ENCODE results near the gene PPP1R3G. TPM values are rescaled to one million over a fixed set of nuclear protein-coding genes. Genes with fewer than 3 reads are reported as not detected.
A peak's percentile ranks its signal among the peaks of the same experiment; 100 is the strongest.

The PPP1R3G gene
- total RNA-seq, 2 donors from 2014 or later, result 1.5 to 1.7 TPM

GRCh38 chr6:5126214-5126613 is 41.1 kb downstream of the PPP1R3G start:
- H3K27ac ChIP-seq, result no peak overlapping the region
- no peak overlapping the region for H3K4me3 ChIP-seq
- no peaks in the 10 kb centered on the region for H3K4me1 ChIP-seq (replicated peaks)
- TF ChIP-seq CTCF (IDR thresholded peaks at IDR 0.05), result no peak
- no peak for TF ChIP-seq POLR2A (IDR thresholded peaks at IDR 0.05)
- TF ChIP-seq POLR2AphosphoS5 (IDR thresholded peaks at IDR 0.05), result no peak
- WGBS, result 47% methylated on average over 4 of the region's 4 CpGs
- H3K36me3 ChIP-seq, result no peaks in the 10 kb centered on the region
- H3K9me3 ChIP-seq, result no peaks in the 10 kb centered on the region
- DNase-seq (ENCODE audit: low spot score), result no peak
- no peaks in the 10 kb centered on the region for H3K27me3 ChIP-seq (replicated peaks; ENCODE audit: insufficient read depth)
- intact Hi-C loops (cut with DNase I), result no loop called here

- H3K9me3 ChIP-seq, result no peaks in the 10 kb centered on the region
- 82% methylated on average over 8 of the region's 8 CpGs for WGBS
- H3K27ac ChIP-seq, result no peak overlapping the region
- H3K4me3 ChIP-seq, result no peak overlapping the region
- no peaks in the 10 kb centered on the region for H3K4me1 ChIP-seq (replicated peaks)
- H3K27me3 ChIP-seq (replicated peaks; ENCODE audit: insufficient read depth), result no peaks in the 10 kb centered on the region
- no peak for DNase-seq (ENCODE audit: low spot score)
- TF ChIP-seq POLR2A (IDR thresholded peaks at IDR 0.05), result no peak
- no peak for TF ChIP-seq POLR2AphosphoS5 (IDR thresholded peaks at IDR 0.05)
- TF ChIP-seq CTCF (IDR thresholded peaks at IDR 0.05), result no peak
- intact Hi-C loops (cut with DNase I), result no loop called here
- no peaks in the 10 kb centered on the region for H3K36me3 ChIP-seq
These were observed 42.1 kb downstream of the PPP1R3G start for GRCh38 chr6:5127106-5127687.

- no peak for DNase-seq (ENCODE audit: low spot score)
- no peaks in the 10 kb centered on the region for H3K36me3 ChIP-seq
- no peaks in the 10 kb centered on the region for H3K27me3 ChIP-seq (replicated peaks; ENCODE audit: insufficient read depth)
- H3K4me1 ChIP-seq (replicated peaks), result no peaks in the 10 kb centered on the region
- H3K4me3 ChIP-seq, result no peak overlapping the region
- H3K27ac ChIP-seq, result no peak overlapping the region
- H3K9me3 ChIP-seq, result no peaks in the 10 kb centered on the region
- intact Hi-C loops (cut with DNase I), result no loop called here
- 92% methylated on average over 4 of the region's 4 CpGs for WGBS
- no peak for TF ChIP-seq CTCF (IDR thresholded peaks at IDR 0.05)
- no peak for TF ChIP-seq POLR2AphosphoS5 (IDR thresholded peaks at IDR 0.05)
- no peak for TF ChIP-seq POLR2A (IDR thresholded peaks at IDR 0.05)
These were observed 43.2 kb downstream of the PPP1R3G start for GRCh38 chr6:5128351-5128750.

- WGBS, result 84% methylated on average over 10 of the region's 10 CpGs
- DNase-seq (ENCODE audit: low spot score), result no peak
- Histone ChIP-seq H3K9me3 (no peaks in the 10 kb centered on the region), H3K4me1 (replicated peaks) (no peaks in the 10 kb centered on the region), H3K36me3 (no peaks in the 10 kb centered on the region), H3K4me3 (no peak overlapping the region), H3K27me3 (replicated peaks; ENCODE audit: insufficient read depth) (no peaks in the 10 kb centered on the region), H3K27ac (no peak overlapping the region)
- intact Hi-C loops (cut with DNase I), result no loop called here
- TF ChIP-seq POLR2A (IDR thresholded peaks at IDR 0.05), result no peak
- TF ChIP-seq POLR2AphosphoS5 (IDR thresholded peaks at IDR 0.05), result no peak
- no peak for TF ChIP-seq CTCF (IDR thresholded peaks at IDR 0.05)
These were observed 45.2 kb downstream of the PPP1R3G start for GRCh38 chr6:5130135-5130866.

GRCh38 chr6:5132731-5133130 is 47.6 kb downstream of the PPP1R3G start:
- Histone ChIP-seq H3K4me1 (replicated peaks) (no peaks in the 10 kb centered on the region), H3K9me3 (no peaks in the 10 kb centered on the region), H3K4me3 (no peak overlapping the region), H3K27me3 (replicated peaks; ENCODE audit: insufficient read depth) (no peaks in the 10 kb centered on the region), H3K27ac (peak overlapping the region in 1 of 2 donors; percentile 24), H3K36me3 (no peaks in the 10 kb centered on the region)
- WGBS, result 60% methylated on average over 7 of the region's 7 CpGs
- TF ChIP-seq POLR2A (IDR thresholded peaks at IDR 0.05), result no peak
- TF ChIP-seq POLR2AphosphoS5 (IDR thresholded peaks at IDR 0.05), result peak; percentile 40
- no peak for TF ChIP-seq CTCF (IDR thresholded peaks at IDR 0.05)
- DNase-seq (ENCODE audit: low spot score), result no peak
- intact Hi-C loops (cut with DNase I), result no loop called here
